Fibroblast of mammary gland (primary cell): ENCODE measurements around the gene ILKAP.

ENCODE experiments used
- DNase-seq: peaks from one replicate; pipeline ENCODE4 v3.0.0-alpha.2; 2010; ENCODE audit warnings: low read depth
- H3K4me3 ChIP-seq: 2 replicates; pipeline ENCODE4 v1.5.1; 2011; ENCODE audit warnings: low read depth, mild to moderate bottlenecking, low read length, moderate library complexity; ENCODE audit not compliant: control insufficient read depth
- CTCF ChIP-seq: conservative IDR thresholded peaks from 2 replicates; pipeline ENCODE4 v1.5.1; 2011; ENCODE audit warnings: low read depth, low read length, inconsistent platforms; ENCODE audit not compliant: control insufficient read depth, insufficient read depth

ILKAP gene

GRCh38 chr2:238187618-238188548, 15.6 kb downstream of the ILKAP start:
- H3K4me3 ChIP-seq: no peak overlapping the region
- no peak for TF ChIP-seq CTCF
- DNase-seq: no peak

GRCh38 chr2:238183821-238184220, 19.7 kb downstream of the ILKAP start:
- H3K4me3 ChIP-seq: no peak overlapping the region
- no peak for TF ChIP-seq CTCF
- DNase-seq: no peak

GRCh38 chr2:238182362-238182761, 21.1 kb downstream of the ILKAP start:
- no peak for TF ChIP-seq CTCF
- no peak overlapping the region for H3K4me3 ChIP-seq
- DNase-seq: no peak

GRCh38 chr2:238180554-238180953, 22.9 kb downstream of the ILKAP start:
- no peak overlapping the region for H3K4me3 ChIP-seq
- TF ChIP-seq CTCF: no peak

GRCh38 chr2:238176613-238177012, 26.9 kb downstream of the ILKAP start:
- peak; percentile 18 for DNase-seq
- no peak for TF ChIP-seq CTCF
- H3K4me3 ChIP-seq: no peak overlapping the region

More at GRCh38 chr2:238180554-238180953, 22.9 kb downstream of the ILKAP start:
- DNase-seq: no peak

GRCh38 chr2:238174701-238175100, 28.8 kb downstream of the ILKAP start:
- no peak overlapping the region for H3K4me3 ChIP-seq
- DNase-seq: no peak
- TF ChIP-seq CTCF: no peak
